Measurements from ENCODE around the gene RNU1-2.
"Not testable (repeated sequence)": the region's sequence is repeated elsewhere in the genome, so short reads cannot be mapped to it uniquely, and the experiment has no call there.

RNU1-2 gene

GRCh38 chr1:16895598-16896315, at the start of gene RNU1-2:
RNU1-2 (plus strand) TSS chr1:16895980.
- DNase-seq = peak; percentile 77

- not testable (repeated sequence) for DNase-seq
Measured at GRCh38 chr1:16856201-16856600, 39.6 kb upstream of the RNU1-2 start.

GRCh38 chr1:16859167-16860041, 36.4 kb upstream of the RNU1-2 start:
- DNase-seq = not testable (repeated sequence)

- DNase-seq = not testable (repeated sequence)
Measured at GRCh38 chr1:16860048-16860447, 35.7 kb upstream of the RNU1-2 start.

GRCh38 chr1:16861832-16862245, 33.9 kb upstream of the RNU1-2 start:
- DNase-seq = not testable (repeated sequence)

GRCh38 chr1:16862415-16862814, 33.4 kb upstream of the RNU1-2 start:
- not testable (repeated sequence) for DNase-seq

GRCh38 chr1:16863024-16863423, 32.8 kb upstream of the RNU1-2 start:
- DNase-seq = not testable (repeated sequence)

GRCh38 chr1:16866926-16867707, 28.7 kb upstream of the RNU1-2 start:
- DNase-seq = not testable (repeated sequence)

GRCh38 chr1:16868787-16869186, 27.0 kb upstream of the RNU1-2 start:
- not testable (repeated sequence) for DNase-seq

- not testable (repeated sequence) for DNase-seq
Measured at GRCh38 chr1:16869996-16870395, 25.8 kb upstream of the RNU1-2 start.

- DNase-seq = not testable (repeated sequence)
Measured at GRCh38 chr1:16871171-16871570, 24.6 kb upstream of the RNU1-2 start.

- DNase-seq = peak; percentile 54
Measured at GRCh38 chr1:16872152-16873075, 23.4 kb upstream of the RNU1-2 start.

GRCh38 chr1:16873076-16873879, 22.5 kb upstream of the RNU1-2 start:
- peak; percentile 56 for DNase-seq

- DNase-seq = not testable (repeated sequence)
Measured at GRCh38 chr1:16874968-16875765, 20.6 kb upstream of the RNU1-2 start.

GRCh38 chr1:16881742-16882141, 14.0 kb upstream of the RNU1-2 start:
- not testable (repeated sequence) for DNase-seq

GRCh38 chr1:16882986-16883385, 12.8 kb upstream of the RNU1-2 start:
- DNase-seq = no peak

GRCh38 chr1:16884487-16884886, 11.3 kb upstream of the RNU1-2 start:
- DNase-seq = not testable (repeated sequence)

- DNase-seq = no peak
Measured at GRCh38 chr1:16886860-16887605, 8.7 kb upstream of the RNU1-2 start.
